Chondrocyte (in vitro differentiated cells): ENCODE measurements around the gene KCNC4. TPM values are rescaled to one million over a fixed set of nuclear protein-coding genes. Genes with fewer than 3 reads are reported as not detected.

Experiments
- DNase-seq: peaks from one replicate; pipeline ENCODE4 v3.0.0; 2021; ENCODE audit warnings: mixed read lengths, low spot score
- H3K27ac Mint-ChIP-seq: one replicate; pipeline ENCODE4 v1.8.0; 2021; ENCODE audit warnings: mild to moderate bottlenecking, moderate library complexity, mixed read lengths; ENCODE audit not compliant: unreplicated experiment
- H3K27me3 Mint-ChIP-seq: 2 replicates; pipeline ENCODE4 v1.8.0; 2021; ENCODE audit warnings: low read depth, mixed read lengths
- H3K36me3 Mint-ChIP-seq: 2 replicates; pipeline ENCODE4 v1.8.0; 2021; ENCODE audit warnings: low read depth, mixed read lengths
- H3K4me1 Mint-ChIP-seq: 2 replicates; pipeline ENCODE4 v1.8.0; 2021; ENCODE audit warnings: low read depth, mild to moderate bottlenecking, mixed read lengths
- H3K4me3 Mint-ChIP-seq: one replicate; pipeline ENCODE4 v1.8.0; 2021; ENCODE audit warnings: mild to moderate bottlenecking, moderate library complexity, mixed read lengths; ENCODE audit not compliant: unreplicated experiment
- H3K9me3 Mint-ChIP-seq: 2 replicates; pipeline ENCODE4 v1.8.0; 2021; ENCODE audit warnings: low read depth, mixed read lengths
- total RNA-seq: library from RNA; stranded (reverse); gene quantifications from 3 replicates; pipeline ENCODE4 v1.2.1, GENCODE V29; 2021
- TF ChIP-seq, protein P1 (sequence below): fragments of 200-600 bp; sonication (generic); IDR thresholded peaks from 2 replicates; pipeline ENCODE4 v1.5.0; 2021; ENCODE audit warnings: antibody characterized with exemption, mild to moderate bottlenecking, moderate library complexity

Gene KCNC4
- total RNA-seq, 1 donor from 2014 or later = 2.7 TPM

GRCh38 chr1:110234691-110235090, 24.6 kb downstream of the KCNC4 start:
- Mint-ChIP-seq H3K4me1 (peaks cover 9% of the 10 kb centered on the region), H3K4me3 (no peak overlapping the region), H3K27me3 (peaks cover 3% of the 10 kb centered on the region), H3K36me3 (peaks cover 3% of the 10 kb centered on the region), H3K9me3 (no peaks in the 10 kb centered on the region), H3K27ac (no peak overlapping the region)
- TF ChIP-seq, protein P1, sequence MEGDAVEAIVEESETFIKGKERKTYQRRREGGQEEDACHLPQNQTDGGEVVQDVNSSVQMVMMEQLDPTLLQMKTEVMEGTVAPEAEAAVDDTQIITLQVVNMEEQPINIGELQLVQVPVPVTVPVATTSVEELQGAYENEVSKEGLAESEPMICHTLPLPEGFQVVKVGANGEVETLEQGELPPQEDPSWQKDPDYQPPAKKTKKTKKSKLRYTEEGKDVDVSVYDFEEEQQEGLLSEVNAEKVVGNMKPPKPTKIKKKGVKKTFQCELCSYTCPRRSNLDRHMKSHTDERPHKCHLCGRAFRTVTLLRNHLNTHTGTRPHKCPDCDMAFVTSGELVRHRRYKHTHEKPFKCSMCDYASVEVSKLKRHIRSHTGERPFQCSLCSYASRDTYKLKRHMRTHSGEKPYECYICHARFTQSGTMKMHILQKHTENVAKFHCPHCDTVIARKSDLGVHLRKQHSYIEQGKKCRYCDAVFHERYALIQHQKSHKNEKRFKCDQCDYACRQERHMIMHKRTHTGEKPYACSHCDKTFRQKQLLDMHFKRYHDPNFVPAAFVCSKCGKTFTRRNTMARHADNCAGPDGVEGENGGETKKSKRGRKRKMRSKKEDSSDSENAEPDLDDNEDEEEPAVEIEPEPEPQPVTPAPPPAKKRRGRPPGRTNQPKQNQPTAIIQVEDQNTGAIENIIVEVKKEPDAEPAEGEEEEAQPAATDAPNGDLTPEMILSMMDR = no peak
- DNase-seq = no peak

- peaks cover 10% of the 10 kb centered on the region for H3K4me1 Mint-ChIP-seq
- TF ChIP-seq, protein P1 = no peak
- H3K36me3 Mint-ChIP-seq = peaks cover 3% of the 10 kb centered on the region
- no peak for DNase-seq
- H3K27me3 Mint-ChIP-seq = peaks cover 3% of the 10 kb centered on the region
- no peak overlapping the region for H3K27ac Mint-ChIP-seq
- no peaks in the 10 kb centered on the region for H3K9me3 Mint-ChIP-seq
- H3K4me3 Mint-ChIP-seq = no peak overlapping the region
These were observed 25.2 kb downstream of the KCNC4 start for GRCh38 chr1:110235181-110235833.

DNA sequence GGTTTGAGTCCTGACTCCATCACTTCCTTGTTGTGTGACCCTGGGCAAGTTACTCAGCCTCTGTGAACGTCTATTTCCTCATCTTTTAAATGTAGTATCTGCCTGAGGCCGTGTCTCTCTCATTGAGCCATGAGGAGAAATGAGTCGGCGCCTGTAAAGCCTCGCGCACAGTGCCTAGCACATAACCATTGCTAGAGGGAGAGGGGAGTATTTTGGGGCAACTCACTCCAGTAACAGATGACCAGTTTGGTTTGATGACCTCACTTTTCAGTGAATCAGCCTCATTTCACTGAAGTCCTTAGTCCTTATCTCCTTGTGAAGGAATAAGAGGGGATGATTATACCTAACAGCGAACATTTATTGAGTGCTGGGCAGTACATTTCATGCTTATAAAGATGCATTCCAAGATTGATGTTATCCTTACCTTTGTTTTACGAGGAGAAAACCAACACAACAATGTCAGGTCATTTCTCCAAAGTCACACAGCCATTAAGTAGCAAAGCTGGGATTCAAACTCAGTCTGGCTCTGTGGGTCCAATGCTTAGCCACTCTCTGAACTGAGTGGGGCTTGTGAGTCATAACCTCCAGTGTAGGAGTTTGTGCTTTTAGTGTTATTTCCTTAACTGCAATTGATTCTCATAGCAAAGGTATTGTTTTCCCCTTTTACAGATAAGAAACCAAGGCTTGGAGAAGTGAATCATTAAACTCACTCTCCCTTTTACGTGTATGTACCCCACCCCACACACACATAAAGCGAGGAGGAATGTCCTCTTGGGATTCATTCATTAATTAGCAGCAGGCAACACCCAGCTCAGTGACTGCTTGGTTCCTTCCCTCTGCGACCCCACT, 25.9 kb downstream of the KCNC4 start:
- no peak for DNase-seq
- Mint-ChIP-seq H3K4me1 (peaks cover 8% of the 10 kb centered on the region), H3K27ac (no peak overlapping the region), H3K4me3 (no peak overlapping the region), H3K27me3 (peaks cover 3% of the 10 kb centered on the region), H3K9me3 (no peaks in the 10 kb centered on the region), H3K36me3 (peaks cover 3% of the 10 kb centered on the region)
- TF ChIP-seq, protein P1 = no peak

GRCh38 chr1:110237386-110238152, 27.5 kb downstream of the KCNC4 start:
- DNase-seq = no peak
- H3K27me3 Mint-ChIP-seq = peaks cover 7% of the 10 kb centered on the region
- H3K27ac Mint-ChIP-seq = no peak overlapping the region
- no peak overlapping the region for H3K4me3 Mint-ChIP-seq
- H3K4me1 Mint-ChIP-seq = peaks cover 8% of the 10 kb centered on the region
- TF ChIP-seq, protein P1 = no peak
- H3K36me3 Mint-ChIP-seq = peaks cover 3% of the 10 kb centered on the region
- H3K9me3 Mint-ChIP-seq = no peaks in the 10 kb centered on the region
